ENCODE measurements around the gene PHLPP1. TPM values are rescaled to one million over a fixed set of nuclear protein-coding genes. Genes with fewer than 3 reads are reported as not detected.

Gene PHLPP1
- total RNA-seq, 1 donor from 2014 or later = 3.4 TPM

- TF ChIP-seq CTCF (IDR thresholded peaks at IDR 0.05; ENCODE audit: insufficient read depth, low read length, severe bottlenecking) = no peak
- H3K27me3 ChIP-seq (ENCODE audit: control insufficient read depth, insufficient read depth, low read length) = peaks cover 2% of the 10 kb centered on the region
- H3K4me3 ChIP-seq (ENCODE audit: low read depth, low read length) = no peak overlapping the region
- no peaks in the 10 kb centered on the region for H3K36me3 ChIP-seq (ENCODE audit: control insufficient read depth, insufficient read depth, low read length)
- DNase-seq (ENCODE audit: low read depth) = no peak
- no peak for FAIRE-seq
Measured at GRCh38 chr18:62986490-62986889, 271.1 kb downstream of the PHLPP1 start.

GRCh38 chr18:62987055-62987830, 271.9 kb downstream of the PHLPP1 start:
- DNase-seq (ENCODE audit: low read depth) (no peak), FAIRE-seq (no peak)
- no peaks in the 10 kb centered on the region for H3K36me3 ChIP-seq (ENCODE audit: control insufficient read depth, insufficient read depth, low read length)
- no peak overlapping the region for H3K4me3 ChIP-seq (ENCODE audit: low read depth, low read length)
- no peak for TF ChIP-seq CTCF (IDR thresholded peaks at IDR 0.05; ENCODE audit: insufficient read depth, low read length, severe bottlenecking)
- peaks cover 2% of the 10 kb centered on the region for H3K27me3 ChIP-seq (ENCODE audit: control insufficient read depth, insufficient read depth, low read length)

- TF ChIP-seq CTCF (IDR thresholded peaks at IDR 0.05; ENCODE audit: insufficient read depth, low read length, severe bottlenecking) = no peak
- H3K4me3 ChIP-seq (ENCODE audit: low read depth, low read length) = no peak overlapping the region
- DNase-seq (ENCODE audit: low read depth) (no peak), FAIRE-seq (no peak)
- peaks cover 2% of the 10 kb centered on the region for H3K27me3 ChIP-seq (ENCODE audit: control insufficient read depth, insufficient read depth, low read length)
- H3K36me3 ChIP-seq (ENCODE audit: control insufficient read depth, insufficient read depth, low read length) = no peaks in the 10 kb centered on the region
Measured at GRCh38 chr18:62987859-62988258, 272.5 kb downstream of the PHLPP1 start.

- H3K4me3 ChIP-seq (ENCODE audit: low read depth, low read length) = no peak overlapping the region
- FAIRE-seq (no peak), DNase-seq (ENCODE audit: low read depth) (no peak)
- H3K36me3 ChIP-seq (ENCODE audit: control insufficient read depth, insufficient read depth, low read length) = no peaks in the 10 kb centered on the region
- TF ChIP-seq CTCF (IDR thresholded peaks at IDR 0.05; ENCODE audit: insufficient read depth, low read length, severe bottlenecking) = no peak
- peaks cover 5% of the 10 kb centered on the region for H3K27me3 ChIP-seq (ENCODE audit: control insufficient read depth, insufficient read depth, low read length)
Measured at GRCh38 chr18:62988471-62988870, 273.1 kb downstream of the PHLPP1 start.

- Histone ChIP-seq H3K36me3 (ENCODE audit: control insufficient read depth, insufficient read depth, low read length) (no peaks in the 10 kb centered on the region), H3K27me3 (ENCODE audit: control insufficient read depth, insufficient read depth, low read length) (peaks cover 5% of the 10 kb centered on the region), H3K4me3 (ENCODE audit: low read depth, low read length) (no peak overlapping the region)
- FAIRE-seq = no peak
- DNase-seq (ENCODE audit: low read depth) = no peak
- TF ChIP-seq CTCF (IDR thresholded peaks at IDR 0.05; ENCODE audit: insufficient read depth, low read length, severe bottlenecking) = no peak
Measured at GRCh38 chr18:62989195-62989594, 273.9 kb downstream of the PHLPP1 start.

- H3K27me3 ChIP-seq (ENCODE audit: control insufficient read depth, insufficient read depth, low read length) = peaks cover 5% of the 10 kb centered on the region
- no peak for FAIRE-seq
- TF ChIP-seq CTCF (IDR thresholded peaks at IDR 0.05; ENCODE audit: insufficient read depth, low read length, severe bottlenecking) = no peak
- no peak overlapping the region for H3K4me3 ChIP-seq (ENCODE audit: low read depth, low read length)
- no peaks in the 10 kb centered on the region for H3K36me3 ChIP-seq (ENCODE audit: control insufficient read depth, insufficient read depth, low read length)
- no peak for DNase-seq (ENCODE audit: low read depth)
Measured at GRCh38 chr18:62990653-62991052, 275.3 kb downstream of the PHLPP1 start.
